GM21786 (cell line): ENCODE measurements around the gene HMGB3.
"Not testable (repeated sequence)": the region's sequence is repeated elsewhere in the genome, so short reads cannot be mapped to it uniquely, and the experiment has no call there.

Source experiments
- ATAC-seq: cut with Tn5 transposase; IDR thresholded peaks from one replicate; pipeline ENCODE4 v1.9.1; 2021; ENCODE audit not compliant: unreplicated experiment

HMGB3 gene

GRCh38 chrX:150982788-150983520, at the start of gene HMGB3:
TSS of gene HMGB3 (plus strand) at chrX:150983335. CDS start at chrX:150985600, 2,265 bp downstream.
- peak; percentile 98 for ATAC-seq

- ATAC-seq, result no peak
Observed at GRCh38 chrX:150933945-150934350, 49.2 kb upstream of the HMGB3 start.

- ATAC-seq, result no peak
Observed at GRCh38 chrX:150934453-150934852, 48.7 kb upstream of the HMGB3 start.

GRCh38 chrX:150935467-150935866, 47.7 kb upstream of the HMGB3 start:
- no peak for ATAC-seq

GRCh38 chrX:150936556-150936955, 46.6 kb upstream of the HMGB3 start:
- no peak for ATAC-seq

- ATAC-seq, result no peak
Observed at GRCh38 chrX:150940844-150941495, 42.2 kb upstream of the HMGB3 start.

GRCh38 chrX:150941580-150941979, 41.6 kb upstream of the HMGB3 start:
- ATAC-seq, result no peak

- no peak for ATAC-seq
Observed at GRCh38 chrX:150942942-150943594, 40.1 kb upstream of the HMGB3 start.

GRCh38 chrX:150944233-150944632, 38.9 kb upstream of the HMGB3 start:
- no peak for ATAC-seq

GRCh38 chrX:150954951-150955350, 28.2 kb upstream of the HMGB3 start:
- ATAC-seq, result no peak

GRCh38 chrX:150955590-150955989, 27.5 kb upstream of the HMGB3 start:
- no peak for ATAC-seq

GRCh38 chrX:150958177-150958576, 25.0 kb upstream of the HMGB3 start:
- ATAC-seq, result no peak

GRCh38 chrX:150959557-150959956, 23.6 kb upstream of the HMGB3 start:
- ATAC-seq, result no peak

- no peak for ATAC-seq
Observed at GRCh38 chrX:150961631-150962030, 21.5 kb upstream of the HMGB3 start.

GRCh38 chrX:150964416-150964815, 18.7 kb upstream of the HMGB3 start:
- ATAC-seq, result not testable (repeated sequence)

GRCh38 chrX:150966235-150966634, 16.9 kb upstream of the HMGB3 start:
- ATAC-seq, result no peak

- no peak for ATAC-seq
Observed at GRCh38 chrX:150966742-150967141, 16.4 kb upstream of the HMGB3 start.

- no peak for ATAC-seq
Observed at GRCh38 chrX:150967786-150968185, 15.3 kb upstream of the HMGB3 start.

GRCh38 chrX:150968862-150969720, 14.0 kb upstream of the HMGB3 start:
- ATAC-seq, result no peak

- no peak for ATAC-seq
Observed at GRCh38 chrX:150972450-150972849, 10.7 kb upstream of the HMGB3 start.
